Measurements from ENCODE around the gene FOXK1.

FOXK1 gene

DNA sequence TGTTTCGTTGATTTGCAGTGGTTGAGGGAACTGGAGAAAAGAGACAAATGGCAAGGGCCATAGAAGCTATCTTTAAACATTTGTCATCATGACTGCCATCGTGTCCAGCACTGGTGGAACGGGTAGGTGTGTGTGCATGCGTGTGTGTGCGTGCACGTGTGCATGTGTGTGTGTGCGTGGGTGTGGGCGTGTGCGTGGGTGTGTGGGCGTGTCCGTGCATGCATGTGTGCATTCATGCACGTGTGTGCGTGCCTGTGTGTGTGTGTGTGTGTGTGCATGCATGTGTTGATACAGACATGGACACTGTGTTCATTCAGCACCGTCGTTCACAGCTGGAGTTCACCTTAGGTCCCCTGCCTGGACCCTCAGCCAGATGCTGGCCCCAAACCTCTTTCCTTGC, 55.2 kb downstream of the FOXK1 start:
- H3K27ac ChIP-seq (ENCODE audit: low read depth, low read length) = no peak overlapping the region
- peaks cover 13% of the 10 kb centered on the region for H3K4me1 ChIP-seq (ENCODE audit: insufficient read depth, low read length)
- no peaks in the 10 kb centered on the region for H3K36me3 ChIP-seq (ENCODE audit: insufficient read depth, low read length)
- H3K9ac ChIP-seq (ENCODE audit: low read depth, low read length) = no peak overlapping the region
- 91% methylated on average over 15 of the region's 15 CpGs for WGBS
- H3K4me3 ChIP-seq (ENCODE audit: low read length) = no peak overlapping the region
- no peaks in the 10 kb centered on the region for H3K9me3 ChIP-seq (ENCODE audit: insufficient read depth, low read depth, low read length)
- H3K27me3 ChIP-seq (ENCODE audit: insufficient read depth, low read length) = peaks cover 29% of the 10 kb centered on the region

GRCh38 chr7:4738711-4739527, 56.8 kb downstream of the FOXK1 start:
- WGBS = 13% methylated on average over 23 of the region's 23 CpGs
- Histone ChIP-seq H3K36me3 (ENCODE audit: insufficient read depth, low read length) (no peaks in the 10 kb centered on the region), H3K9ac (ENCODE audit: low read depth, low read length) (peak overlapping the region; percentile 32; the same call in 1 of the 2 replicates), H3K4me1 (ENCODE audit: insufficient read depth, low read length) (peaks cover 20% of the 10 kb centered on the region), H3K4me3 (ENCODE audit: low read length) (0 out of 2 replicates have a peak overlapping the region, but pooled peaks have one; percentile 19), H3K27ac (ENCODE audit: low read depth, low read length) (peak overlapping the region; percentile 70; the same call in 1 of the 2 replicates), H3K9me3 (ENCODE audit: insufficient read depth, low read depth, low read length) (no peaks in the 10 kb centered on the region), H3K27me3 (ENCODE audit: insufficient read depth, low read length) (peaks cover 45% of the 10 kb centered on the region)

GRCh38 chr7:4739528-4739992, 57.5 kb downstream of the FOXK1 start:
- Histone ChIP-seq H3K9me3 (ENCODE audit: insufficient read depth, low read depth, low read length) (no peaks in the 10 kb centered on the region), H3K4me1 (ENCODE audit: insufficient read depth, low read length) (peaks cover 27% of the 10 kb centered on the region), H3K36me3 (ENCODE audit: insufficient read depth, low read length) (no peaks in the 10 kb centered on the region), H3K27me3 (ENCODE audit: insufficient read depth, low read length) (peaks cover 51% of the 10 kb centered on the region), H3K4me3 (ENCODE audit: low read length) (no peak overlapping the region), H3K9ac (ENCODE audit: low read depth, low read length) (no peak overlapping the region), H3K27ac (ENCODE audit: low read depth, low read length) (peak overlapping the region; percentile 70; the same call in 1 of the 2 replicates)
- 51% methylated on average over 15 of the region's 16 CpGs for WGBS

DNA sequence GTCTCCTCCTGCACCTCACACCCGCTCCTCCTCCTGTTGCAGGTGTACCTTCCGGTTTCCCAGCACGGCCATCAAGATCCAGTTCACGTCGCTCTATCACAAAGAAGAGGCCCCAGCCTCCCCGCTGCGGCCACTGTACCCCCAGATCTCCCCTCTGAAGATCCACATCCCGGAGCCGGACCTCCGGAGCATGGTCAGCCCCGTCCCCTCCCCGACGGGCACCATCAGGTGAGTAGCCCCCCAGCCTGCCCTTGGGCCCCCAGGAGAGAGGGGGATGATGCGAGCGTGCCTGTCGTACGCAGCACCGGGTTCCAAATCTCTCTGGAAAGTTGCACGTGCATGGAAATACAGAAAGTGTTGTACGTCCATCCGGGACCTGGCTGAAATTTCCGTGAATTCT, 58.7 kb downstream of the FOXK1 start:
- H3K4me3 ChIP-seq (ENCODE audit: low read length) = no peak overlapping the region
- peaks cover 53% of the 10 kb centered on the region for H3K27me3 ChIP-seq (ENCODE audit: insufficient read depth, low read length)
- no peak overlapping the region for H3K9ac ChIP-seq (ENCODE audit: low read depth, low read length)
- H3K9me3 ChIP-seq (ENCODE audit: insufficient read depth, low read depth, low read length) = no peaks in the 10 kb centered on the region
- WGBS = 95% methylated on average over 22 of the region's 22 CpGs
- no peaks in the 10 kb centered on the region for H3K36me3 ChIP-seq (ENCODE audit: insufficient read depth, low read length)
- no peak overlapping the region for H3K27ac ChIP-seq (ENCODE audit: low read depth, low read length)
- H3K4me1 ChIP-seq (ENCODE audit: insufficient read depth, low read length) = peaks cover 31% of the 10 kb centered on the region

GRCh38 chr7:4742051-4742573, 60.0 kb downstream of the FOXK1 start:
- H3K36me3 ChIP-seq (ENCODE audit: insufficient read depth, low read length) = 0 out of 2 replicates have a peak, but pooled peaks cover 2% of the 10 kb centered on the region
- peaks cover 32% of the 10 kb centered on the region for H3K4me1 ChIP-seq (ENCODE audit: insufficient read depth, low read length)
- 96% methylated on average over 23 of the region's 23 CpGs for WGBS
- no peak overlapping the region for H3K4me3 ChIP-seq (ENCODE audit: low read length)
- H3K27me3 ChIP-seq (ENCODE audit: insufficient read depth, low read length) = peaks cover 66% of the 10 kb centered on the region
- no peak overlapping the region for H3K27ac ChIP-seq (ENCODE audit: low read depth, low read length)
- no peak overlapping the region for H3K9ac ChIP-seq (ENCODE audit: low read depth, low read length)
- H3K9me3 ChIP-seq (ENCODE audit: insufficient read depth, low read depth, low read length) = no peaks in the 10 kb centered on the region

- H3K36me3 ChIP-seq (ENCODE audit: insufficient read depth, low read length) = 0 out of 2 replicates have a peak, but pooled peaks cover 2% of the 10 kb centered on the region
- H3K9me3 ChIP-seq (ENCODE audit: insufficient read depth, low read depth, low read length) = no peaks in the 10 kb centered on the region
- peaks cover 66% of the 10 kb centered on the region for H3K27me3 ChIP-seq (ENCODE audit: insufficient read depth, low read length)
- no peak overlapping the region for H3K4me3 ChIP-seq (ENCODE audit: low read length)
- no peak overlapping the region for H3K27ac ChIP-seq (ENCODE audit: low read depth, low read length)
- peaks cover 32% of the 10 kb centered on the region for H3K4me1 ChIP-seq (ENCODE audit: insufficient read depth, low read length)
- no peak overlapping the region for H3K9ac ChIP-seq (ENCODE audit: low read depth, low read length)
- 93% methylated on average over 10 of the region's 10 CpGs for WGBS
Measured at GRCh38 chr7:4742852-4743251, 60.8 kb downstream of the FOXK1 start.

GRCh38 chr7:4744391-4745264, 62.5 kb downstream of the FOXK1 start:
- Histone ChIP-seq H3K4me3 (ENCODE audit: low read length) (peak overlapping the region; percentile 43), H3K9ac (ENCODE audit: low read depth, low read length) (peak overlapping the region; percentile 62), H3K27ac (ENCODE audit: low read depth, low read length) (peak overlapping the region; percentile 85; the same call in 1 of the 2 replicates), H3K27me3 (ENCODE audit: insufficient read depth, low read length) (peaks cover 55% of the 10 kb centered on the region), H3K36me3 (ENCODE audit: insufficient read depth, low read length) (0 out of 2 replicates have a peak, but pooled peaks cover 7% of the 10 kb centered on the region), H3K9me3 (ENCODE audit: insufficient read depth, low read depth, low read length) (no peaks in the 10 kb centered on the region), H3K4me1 (ENCODE audit: insufficient read depth, low read length) (peaks cover 19% of the 10 kb centered on the region; the same call in 1 of the 2 replicates)
- 14% methylated on average over 27 of the region's 31 CpGs for WGBS

DNA sequence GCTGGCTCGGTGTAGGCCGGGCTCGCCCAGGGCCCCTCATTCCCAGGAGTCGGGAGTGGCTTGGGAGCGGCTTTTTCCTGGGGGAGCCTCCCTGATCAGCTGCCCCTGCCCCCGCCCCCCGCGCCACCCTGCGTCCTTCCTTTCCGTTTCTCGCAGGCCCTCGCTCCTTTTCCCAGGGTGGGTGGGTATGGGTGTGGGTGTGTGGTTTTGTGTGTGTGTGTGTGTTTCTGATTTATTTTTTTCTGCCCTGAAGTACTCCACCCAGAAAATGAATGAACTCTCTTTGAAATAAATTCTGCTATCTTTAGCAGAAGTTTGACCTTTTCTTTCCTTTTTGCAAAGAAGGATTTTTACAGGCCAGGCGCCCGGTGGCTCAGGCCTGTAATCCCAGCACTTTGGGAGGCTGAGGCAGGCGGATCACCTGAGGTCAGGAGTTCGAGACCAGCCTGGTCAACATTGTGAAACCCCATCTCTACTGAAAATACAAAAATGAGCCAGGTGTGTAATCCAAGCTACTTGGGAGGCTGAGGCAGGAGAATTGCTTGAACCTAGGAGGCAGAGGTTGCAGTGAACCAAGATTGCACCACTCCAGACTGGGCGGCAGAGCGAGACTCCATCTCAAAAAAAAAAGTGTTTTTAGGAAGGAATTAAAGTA, 63.3 kb downstream of the FOXK1 start:
- Histone ChIP-seq H3K27ac (ENCODE audit: low read depth, low read length) (peak overlapping the region; percentile 72; the same call in 1 of the 2 replicates), H3K36me3 (ENCODE audit: insufficient read depth, low read length) (0 out of 2 replicates have a peak, but pooled peaks cover 7% of the 10 kb centered on the region), H3K9me3 (ENCODE audit: insufficient read depth, low read depth, low read length) (no peaks in the 10 kb centered on the region), H3K9ac (ENCODE audit: low read depth, low read length) (peak overlapping the region; percentile 52; the same call in 1 of the 2 replicates), H3K4me3 (ENCODE audit: low read length) (peak overlapping the region; percentile 43), H3K27me3 (ENCODE audit: insufficient read depth, low read length) (peaks cover 52% of the 10 kb centered on the region), H3K4me1 (ENCODE audit: insufficient read depth, low read length) (peaks cover 19% of the 10 kb centered on the region; the same call in 1 of the 2 replicates)
- 36% methylated on average over 14 of the region's 18 CpGs for WGBS

- Histone ChIP-seq H3K27ac (ENCODE audit: low read depth, low read length) (no peak overlapping the region; the same call in 1 of the 2 replicates), H3K9me3 (ENCODE audit: insufficient read depth, low read depth, low read length) (no peaks in the 10 kb centered on the region), H3K4me3 (ENCODE audit: low read length) (no peak overlapping the region), H3K9ac (ENCODE audit: low read depth, low read length) (peak overlapping the region; percentile 52; the same call in 1 of the 2 replicates), H3K27me3 (ENCODE audit: insufficient read depth, low read length) (peaks cover 45% of the 10 kb centered on the region), H3K36me3 (ENCODE audit: insufficient read depth, low read length) (0 out of 2 replicates have a peak, but pooled peaks cover 7% of the 10 kb centered on the region), H3K4me1 (ENCODE audit: insufficient read depth, low read length) (peaks cover 19% of the 10 kb centered on the region; the same call in 1 of the 2 replicates)
- 92% methylated on average over 12 of the region's 12 CpGs for WGBS
Measured at GRCh38 chr7:4745971-4746919, 64.2 kb downstream of the FOXK1 start.

Data from HUES64 (cell line).